ENCODE data around the gene HPSE2.
"Not testable (repeated sequence)": the region's sequence is repeated elsewhere in the genome, so short reads cannot be mapped to it uniquely, and the experiment has no call there.

HPSE2 gene

DNA sequence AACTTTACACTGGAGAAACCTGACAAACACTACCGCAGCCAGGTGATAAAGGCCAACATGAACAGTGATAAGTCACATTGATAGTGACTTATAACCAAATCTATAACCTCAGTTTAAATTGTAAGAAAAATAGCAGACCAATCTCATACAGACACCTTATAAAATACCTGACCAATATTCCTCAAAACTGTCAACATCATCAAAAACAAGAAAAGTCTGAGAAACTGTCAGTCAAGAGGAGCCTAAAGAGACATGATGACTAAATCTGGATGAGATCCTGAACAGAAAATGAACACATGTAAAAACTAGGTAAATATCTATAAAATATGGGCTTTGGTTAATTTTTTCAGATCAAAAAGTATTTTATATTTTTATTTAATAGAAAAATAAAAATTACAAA, 233.3 kb downstream of the HPSE2 start:
- DNase-seq = no peak

DNA sequence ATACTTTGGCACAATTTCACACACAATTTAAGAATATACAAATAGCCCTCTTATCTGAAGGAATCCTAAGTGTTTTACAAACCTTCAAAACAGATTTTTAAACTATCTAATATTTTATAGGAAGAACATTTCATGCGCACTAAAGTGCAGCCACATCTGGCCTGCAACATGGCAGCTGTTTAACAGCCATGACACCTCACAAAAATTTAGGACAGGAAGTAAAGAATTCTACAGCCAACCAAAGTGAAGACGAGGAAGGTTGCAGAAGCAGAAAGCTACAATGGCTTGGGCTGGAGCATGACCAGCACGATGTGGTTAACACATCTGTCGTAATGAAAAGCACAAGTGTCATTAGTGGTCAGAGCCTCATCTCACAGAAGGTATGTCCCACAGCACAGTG, 238.1 kb downstream of the HPSE2 start:
- no peak for DNase-seq

DNA sequence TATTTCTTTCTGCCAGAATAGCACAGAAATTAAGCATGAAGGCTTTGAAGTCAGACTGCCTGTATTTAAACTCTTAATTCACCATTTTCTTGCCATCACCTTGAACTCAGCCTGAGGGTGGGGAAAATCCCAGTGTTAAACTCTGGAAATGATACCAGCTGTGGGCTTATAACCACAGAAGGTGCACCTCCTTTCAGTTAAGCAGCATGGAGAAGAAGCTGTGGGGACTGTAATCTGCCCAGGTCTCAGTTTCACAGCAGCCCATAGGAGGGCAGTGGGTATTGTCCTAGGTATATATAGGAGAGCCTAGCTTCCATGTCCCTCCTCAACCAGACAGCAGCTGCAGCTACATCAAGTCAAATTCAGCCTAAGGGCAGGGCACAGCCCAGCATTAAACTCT, 241.6 kb downstream of the HPSE2 start:
- DNase-seq = no peak

DNA sequence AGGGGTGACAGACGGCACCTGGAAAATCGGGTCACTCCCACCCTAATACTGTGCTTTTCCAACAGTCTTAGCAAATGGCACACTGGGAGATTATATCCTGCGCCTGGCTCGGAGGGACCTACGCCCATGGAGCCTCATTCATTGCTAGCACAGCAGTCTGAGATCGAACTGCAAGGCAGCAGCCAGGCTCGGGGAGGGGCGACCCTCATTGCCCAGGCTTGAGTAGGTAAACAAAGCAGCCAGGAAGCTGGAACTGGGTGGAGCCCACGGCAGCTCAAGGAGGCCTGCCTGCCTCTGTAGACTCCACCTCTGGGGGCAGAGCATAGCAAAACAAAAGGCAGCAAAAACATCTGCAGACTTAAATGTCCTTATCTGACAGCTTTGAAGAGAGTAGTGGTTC, 251.9 kb downstream of the HPSE2 start:
- DNase-seq = not testable (repeated sequence)

DNA sequence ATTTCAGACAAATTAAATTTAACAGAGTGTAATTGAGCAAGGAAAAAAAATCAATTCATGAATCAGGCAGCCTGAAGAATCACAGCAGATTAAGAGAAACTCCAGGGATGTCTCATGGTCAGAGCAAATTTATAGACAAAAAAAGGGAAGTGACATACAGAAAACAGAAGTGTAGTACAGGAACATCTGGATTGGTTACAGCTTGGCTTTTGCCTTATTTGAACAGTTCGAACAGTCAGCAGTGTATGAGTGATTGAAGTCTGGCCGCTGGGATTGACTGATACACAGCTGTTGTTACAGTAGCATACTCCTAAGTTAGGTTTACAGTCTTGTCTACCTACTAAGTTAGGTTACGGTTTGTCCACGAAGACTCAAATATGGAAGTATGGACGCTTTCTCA, 255.3 kb downstream of the HPSE2 start:
- no peak for DNase-seq

DNA sequence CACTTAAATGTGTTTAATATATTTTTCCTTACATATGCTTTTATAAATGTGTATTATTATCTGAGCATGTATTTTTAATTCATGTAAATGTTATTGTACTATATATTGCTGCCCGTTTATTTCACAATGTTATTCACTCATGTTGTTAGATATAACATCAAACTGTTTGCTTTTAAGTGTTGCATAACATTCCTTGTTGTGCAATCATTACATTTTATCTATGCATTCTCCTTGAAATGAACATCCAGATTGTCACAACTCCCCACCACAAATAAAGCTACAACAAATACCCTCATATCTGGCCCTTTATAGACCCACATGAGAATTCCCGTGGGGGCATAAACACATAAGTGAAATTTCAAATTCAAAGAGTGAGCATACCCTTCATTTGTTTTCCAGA, 264.2 kb downstream of the HPSE2 start:
- no peak for DNase-seq

DNA sequence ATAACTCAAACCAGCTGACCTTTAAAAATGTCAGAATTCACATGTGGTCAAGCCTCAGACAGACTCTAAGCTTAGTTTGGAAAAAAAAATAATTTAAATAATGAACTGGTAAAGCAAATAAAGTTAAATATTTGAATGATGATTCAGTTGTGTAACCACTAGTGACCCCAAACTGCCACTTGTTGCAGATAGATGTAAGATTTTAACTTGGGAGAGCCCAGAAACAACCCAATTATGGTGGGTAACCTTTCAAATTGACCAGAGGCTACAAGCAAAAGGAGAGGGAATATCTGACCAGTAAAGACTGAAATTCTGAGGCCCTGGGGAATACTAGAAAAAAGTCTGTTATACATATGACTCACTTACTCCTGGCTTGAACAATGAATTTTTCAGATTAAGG, 268.1 kb downstream of the HPSE2 start:
- DNase-seq = no peak

DNA sequence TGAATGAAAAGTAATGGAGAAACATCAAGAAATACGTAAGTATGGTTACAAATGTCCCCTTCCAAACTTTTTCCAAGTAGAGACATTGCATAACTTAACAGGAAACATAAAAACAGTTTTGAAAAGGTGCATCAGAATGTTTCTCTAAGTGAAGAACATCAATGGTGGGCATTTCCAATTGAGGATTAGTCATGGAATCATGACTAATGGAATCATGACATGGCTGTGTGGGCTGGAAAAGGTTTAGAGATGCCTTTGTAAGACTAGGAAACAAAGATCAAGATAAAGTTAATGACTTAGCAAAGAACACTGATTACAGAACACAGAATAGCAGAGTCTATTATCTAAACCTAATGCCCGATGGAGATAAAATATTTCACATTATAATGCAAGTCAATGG, 272.0 kb downstream of the HPSE2 start:
- no peak for DNase-seq

DNA sequence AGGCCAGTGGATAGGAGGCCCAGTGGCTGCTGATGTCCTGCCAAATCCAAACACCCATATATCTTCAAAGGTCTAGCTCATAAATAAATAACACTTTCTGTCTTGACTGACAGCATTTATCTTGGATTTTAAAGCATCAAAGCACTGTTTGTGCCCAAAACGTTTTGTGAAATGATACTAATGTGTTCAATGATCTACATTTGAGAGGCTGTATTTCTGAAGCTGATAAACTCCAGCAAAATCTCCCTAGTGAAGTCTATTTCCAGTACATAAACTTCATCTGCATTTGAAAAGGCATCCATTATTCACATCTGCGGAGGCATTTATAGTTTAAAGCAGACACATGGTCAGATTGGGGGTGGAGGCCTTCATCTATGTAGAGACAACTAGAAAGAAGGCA, 276.3 kb downstream of the HPSE2 start:
- DNase-seq = no peak

DNA sequence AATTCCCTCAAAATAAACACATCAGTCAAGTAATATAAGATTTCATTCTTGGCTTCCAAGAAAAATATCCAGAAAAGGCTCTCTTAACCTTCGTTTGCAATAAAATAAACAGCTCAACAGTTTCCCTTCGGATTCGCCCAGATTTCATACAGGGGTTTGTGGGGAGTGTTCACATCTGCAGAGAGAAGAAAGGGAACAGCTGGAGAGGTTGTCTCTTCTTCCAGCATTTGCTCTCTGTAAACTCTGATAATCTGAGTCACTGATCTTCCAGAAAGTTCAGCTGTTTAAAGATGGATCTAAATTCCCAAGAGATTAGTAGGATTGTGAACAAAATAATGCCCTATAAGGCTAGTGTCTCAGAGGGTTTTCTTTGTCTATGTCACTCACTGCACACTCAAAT, 277.9 kb downstream of the HPSE2 start:
- no peak for DNase-seq

DNA sequence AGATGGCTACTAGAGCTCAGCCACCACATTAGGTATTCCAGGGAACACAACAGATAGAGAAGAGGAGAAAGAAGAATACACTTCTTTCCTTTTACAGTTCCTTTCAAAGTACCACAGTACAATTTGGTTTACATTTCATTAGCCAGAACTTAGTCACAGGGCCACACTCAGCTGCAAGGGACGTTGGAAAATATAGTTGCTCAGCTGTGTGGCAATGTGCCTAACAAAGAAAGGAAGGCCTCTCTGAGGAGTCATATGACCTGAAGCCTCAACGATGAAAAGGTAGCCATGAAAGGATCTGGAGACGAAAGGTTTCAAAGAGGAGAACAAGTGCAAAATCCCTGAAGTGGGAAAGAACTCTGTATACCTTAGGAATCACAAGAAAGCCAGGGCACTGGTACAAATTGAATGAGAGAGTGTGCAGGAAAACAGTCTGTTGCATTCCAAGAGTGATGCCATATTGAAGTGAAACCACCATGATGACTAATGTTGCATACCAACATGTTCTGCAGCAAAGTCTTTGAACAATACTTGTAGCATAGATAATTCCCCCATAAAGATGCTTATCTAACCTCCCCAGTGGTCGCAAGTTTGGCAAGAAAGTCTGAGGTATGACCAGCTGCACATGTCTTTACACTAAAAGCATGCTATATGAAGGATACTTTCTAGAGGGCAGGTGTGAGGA, 278.9 kb downstream of the HPSE2 start:
- DNase-seq = no peak

DNA sequence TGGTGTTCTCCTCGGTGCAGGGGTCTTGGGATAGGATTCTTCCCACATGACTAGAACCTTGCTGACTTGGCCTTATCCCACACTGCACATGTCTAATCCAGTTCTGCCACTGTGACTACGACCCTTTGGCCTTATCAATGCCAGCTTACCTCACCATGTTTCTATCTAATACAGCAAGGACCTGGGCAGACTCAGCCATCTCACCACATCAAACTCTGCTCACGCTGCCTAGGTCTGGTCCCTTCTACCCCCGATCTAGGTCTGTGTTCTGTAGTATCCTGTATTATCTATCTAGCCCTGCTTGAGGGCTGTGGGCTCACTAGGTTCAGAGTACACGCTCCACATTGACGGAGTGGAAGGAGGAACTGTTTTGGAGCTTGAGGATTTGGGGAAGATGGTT, 282.4 kb downstream of the HPSE2 start:
- no peak for DNase-seq

DNA sequence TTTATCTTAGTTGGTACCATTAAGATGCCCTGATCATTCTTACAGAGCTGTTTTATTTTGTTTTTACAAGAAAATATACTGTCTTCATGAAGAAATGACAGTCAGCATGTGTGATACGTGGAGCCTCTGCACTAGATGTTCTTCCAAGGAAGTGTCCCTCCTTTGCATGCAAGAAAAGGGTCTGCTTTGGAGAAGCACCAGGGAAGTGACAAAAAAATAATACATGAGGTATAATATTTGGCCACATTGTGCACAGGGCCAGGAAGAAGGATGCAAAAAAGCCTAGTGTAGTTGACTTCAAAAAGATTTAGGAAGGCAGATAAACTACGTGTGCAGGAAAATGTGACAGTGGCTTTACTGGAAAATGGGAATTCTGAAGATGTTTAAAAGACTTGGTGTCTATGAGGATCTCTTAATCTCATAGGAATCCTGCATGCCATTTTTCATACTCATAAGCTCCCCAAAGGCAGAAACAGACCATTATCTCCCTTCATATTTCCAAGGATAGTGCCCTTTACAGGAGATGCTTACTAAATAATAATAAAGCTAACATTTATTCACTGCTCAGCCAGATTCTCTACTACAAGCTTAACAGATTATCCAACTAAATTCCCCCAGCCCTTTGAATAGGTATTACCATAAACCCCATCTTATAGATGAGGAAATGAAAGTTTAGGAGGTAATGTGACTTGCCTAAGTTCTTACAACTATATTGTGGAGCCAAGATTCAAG, 284.2 kb downstream of the HPSE2 start:
- DNase-seq = no peak

DNA sequence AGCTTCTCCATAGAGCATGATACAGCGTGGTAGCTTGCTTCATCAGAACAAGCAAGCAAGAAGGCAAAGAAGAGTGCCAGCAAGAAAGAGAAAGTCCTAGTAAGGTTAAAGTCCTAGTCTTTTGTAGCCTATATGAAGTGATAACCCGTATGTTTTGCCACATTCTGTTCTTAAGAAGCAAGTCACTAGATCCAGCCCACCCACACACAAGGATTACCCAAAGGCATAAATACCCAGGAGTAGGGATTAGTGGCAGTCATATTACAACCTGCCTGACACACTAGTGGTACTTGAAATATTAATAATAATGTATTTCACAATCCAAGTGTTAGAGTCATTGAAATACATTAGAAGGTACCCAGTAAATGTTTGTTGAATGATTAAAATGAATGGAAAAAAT, 285.5 kb downstream of the HPSE2 start:
- no peak for DNase-seq

DNA sequence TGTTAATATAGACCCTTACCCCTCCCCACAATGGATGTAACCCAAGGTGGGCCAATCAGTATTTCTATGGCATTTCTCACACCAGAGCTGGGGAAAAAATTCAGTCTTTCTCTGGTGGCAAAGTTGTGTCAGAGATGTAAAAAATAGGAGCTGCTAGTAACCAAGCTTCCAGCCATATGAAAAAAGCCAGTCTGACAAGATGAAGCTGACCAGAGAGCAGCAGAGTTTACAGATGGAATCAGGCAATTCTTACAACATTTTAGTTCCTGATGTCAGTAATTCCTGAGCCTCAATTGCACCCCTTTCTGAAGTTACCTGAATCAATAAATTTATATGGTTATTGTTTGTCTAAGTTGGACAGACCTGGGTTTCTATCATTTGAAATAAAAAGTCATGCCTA, 286.3 kb downstream of the HPSE2 start:
- no peak for DNase-seq

DNA sequence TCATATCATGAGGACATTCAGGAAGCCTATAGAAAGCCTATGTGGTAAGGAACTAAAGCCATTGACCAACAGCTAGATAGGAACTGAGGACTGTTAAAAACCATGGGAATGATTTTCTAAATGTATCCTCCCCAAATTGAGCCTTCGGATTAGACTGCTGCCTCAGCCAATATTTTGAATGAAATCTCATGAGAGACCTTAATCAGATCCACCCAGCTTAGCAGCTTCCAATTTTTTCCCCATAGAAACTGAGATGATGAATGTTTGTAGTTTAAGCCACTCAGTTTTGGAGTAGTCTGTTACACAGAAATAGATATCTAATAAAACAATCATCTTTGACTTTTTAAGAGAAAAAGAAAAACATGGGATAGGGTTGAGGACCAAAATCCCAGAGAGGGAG, 292.0 kb downstream of the HPSE2 start:
- DNase-seq = no peak

DNA sequence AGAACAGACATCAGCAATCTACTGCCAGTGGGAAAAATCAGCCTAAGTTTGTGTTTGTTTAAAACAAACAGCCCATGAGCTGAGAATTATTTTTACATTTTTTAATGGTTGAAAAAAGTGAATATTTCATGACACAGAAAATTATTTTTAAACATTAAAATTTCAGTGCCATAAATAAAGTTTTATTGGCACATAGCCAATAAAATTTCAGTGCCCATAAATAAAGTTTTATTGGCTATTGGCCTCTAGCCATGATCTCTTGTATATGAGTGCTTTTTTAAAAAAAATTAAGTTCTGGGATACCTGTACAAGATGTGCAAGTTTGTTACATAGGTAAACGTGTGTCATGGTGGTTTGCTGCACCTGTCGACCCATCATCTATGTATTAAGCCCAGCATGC, 305.9 kb downstream of the HPSE2 start:
- DNase-seq = no peak

DNA sequence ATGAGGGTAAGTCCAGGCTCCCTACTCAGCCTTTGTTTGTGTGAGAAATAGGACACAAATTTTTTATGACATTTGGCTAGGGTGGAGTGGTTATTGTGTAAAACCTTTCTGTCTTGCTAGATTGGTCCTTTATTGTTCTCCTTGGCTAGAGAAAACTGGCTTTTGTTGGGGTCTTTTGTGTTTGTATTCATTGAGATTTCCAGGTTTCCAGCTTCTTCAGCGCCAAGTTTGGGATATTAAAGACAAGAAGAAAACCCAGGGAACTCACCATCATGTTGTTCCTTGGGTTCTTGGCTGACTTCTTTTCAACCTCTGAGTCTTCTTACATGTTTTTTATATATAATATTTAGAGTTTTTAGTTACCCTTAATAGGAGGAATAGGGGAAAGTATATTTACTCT, 310.0 kb downstream of the HPSE2 start:
- DNase-seq = no peak

DNA sequence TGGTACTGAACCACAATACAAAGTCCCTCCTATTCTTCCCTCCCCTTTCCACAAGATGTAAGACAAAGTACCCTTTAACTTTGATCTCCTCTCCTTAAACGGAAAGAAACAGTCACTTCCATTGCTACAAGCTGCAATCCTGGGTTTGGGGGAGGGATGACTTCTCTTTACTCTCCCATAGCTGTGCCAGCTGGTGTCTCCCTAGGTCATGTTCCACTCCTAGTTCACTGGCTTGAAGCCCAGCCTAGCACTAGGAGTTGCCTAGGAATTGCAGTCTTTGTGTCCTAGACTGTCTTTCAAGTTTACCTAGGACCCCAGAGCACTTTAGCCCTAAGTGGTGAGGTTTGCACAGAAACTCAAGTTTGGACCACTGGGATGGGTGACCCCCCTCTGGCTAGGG, 311.1 kb downstream of the HPSE2 start:
- no peak for DNase-seq

DNA sequence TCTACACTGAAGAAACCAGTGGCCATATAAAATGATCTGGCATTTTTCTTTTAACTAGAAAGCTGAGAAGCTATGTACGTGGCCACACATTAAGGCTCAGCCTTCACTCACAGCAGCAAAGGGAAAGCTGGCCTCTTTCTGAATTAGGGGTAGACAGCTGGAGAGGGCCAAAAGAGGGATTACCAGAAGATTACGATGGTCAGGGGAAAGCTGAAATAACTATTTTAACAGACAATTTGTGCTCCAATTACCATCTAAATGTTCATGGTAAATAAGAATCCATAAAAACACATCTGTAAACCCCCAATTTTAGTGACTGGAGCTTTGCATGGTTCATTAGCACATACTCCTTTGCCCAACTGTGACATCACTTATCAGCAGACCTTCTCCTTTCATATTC, 314.3 kb downstream of the HPSE2 start:
- DNase-seq = no peak

DNA sequence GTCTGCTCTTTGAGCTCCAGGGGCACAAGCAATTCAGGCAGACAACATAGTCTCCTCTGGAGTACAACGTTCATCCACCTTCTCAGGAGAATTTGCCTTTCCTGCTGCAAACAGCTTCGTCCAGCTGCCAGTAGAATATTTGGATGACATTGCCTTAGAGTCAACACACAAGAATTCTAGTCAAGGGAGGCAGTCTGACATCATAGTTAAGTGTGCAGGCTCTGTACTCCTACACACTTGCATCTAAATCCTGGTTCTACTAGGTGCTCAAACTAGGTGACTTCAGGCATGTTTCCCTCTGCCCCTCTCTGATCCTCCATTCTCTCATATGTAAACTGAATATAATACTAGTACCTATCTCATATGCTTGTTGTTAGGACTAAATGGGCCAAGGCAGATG, 314.8 kb downstream of the HPSE2 start:
- no peak for DNase-seq

DNA sequence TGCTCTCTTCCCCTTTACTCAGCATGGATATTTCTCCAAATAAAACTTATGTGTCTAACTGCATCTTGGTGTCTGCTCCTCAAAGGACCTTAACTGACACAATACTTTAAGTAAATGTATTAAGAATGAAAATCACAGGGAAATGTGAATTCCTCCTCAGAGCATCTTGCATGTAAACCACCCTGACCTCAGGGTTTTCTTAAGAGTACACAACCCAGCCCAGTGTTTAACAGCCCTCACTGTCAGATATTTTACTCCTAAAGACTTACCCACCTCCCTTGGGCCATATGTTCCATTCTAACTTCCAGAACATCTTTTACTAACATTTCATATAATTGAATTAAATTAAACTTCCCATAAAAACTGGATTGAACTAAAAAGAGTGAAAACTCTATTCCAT, 315.3 kb downstream of the HPSE2 start:
- DNase-seq = no peak

DNA sequence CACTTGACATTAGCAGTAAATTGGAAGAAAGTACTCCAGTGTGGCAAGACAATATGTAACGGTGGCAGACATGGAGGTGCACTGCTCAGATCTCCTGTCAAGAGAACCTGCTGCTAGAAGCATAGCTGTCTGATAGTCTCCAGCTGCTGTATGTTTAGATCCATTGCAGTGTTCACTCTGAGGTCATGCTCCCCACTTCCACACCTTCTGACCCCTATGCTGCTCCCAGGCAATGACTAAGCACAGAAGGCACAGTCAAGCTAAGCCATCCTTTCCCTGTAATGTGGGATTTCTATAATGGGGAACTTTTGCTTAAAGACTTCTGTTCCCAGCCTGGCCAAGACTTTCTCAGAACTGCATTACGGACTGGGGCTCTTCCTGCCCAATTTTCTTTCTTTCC, 315.8 kb downstream of the HPSE2 start:
- DNase-seq = no peak

DNA sequence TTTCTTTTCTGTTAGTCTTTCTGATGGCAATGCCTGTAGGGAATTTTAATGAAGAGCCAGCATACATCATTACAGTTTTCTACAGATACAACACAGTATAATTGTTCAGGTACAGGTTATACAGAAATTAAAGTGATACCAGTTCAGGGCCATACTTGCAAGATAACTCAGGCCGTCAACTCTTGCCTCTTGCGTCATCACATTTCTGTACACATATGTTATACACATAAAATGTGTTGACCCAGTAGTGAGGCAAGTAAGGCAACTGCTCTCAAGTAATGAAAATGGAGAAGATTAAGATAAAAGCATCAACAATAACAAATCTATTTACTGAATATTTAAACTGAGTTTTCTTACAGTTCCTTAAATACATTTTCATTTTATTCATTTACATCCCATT, 317.8 kb downstream of the HPSE2 start:
- DNase-seq = no peak

DNA sequence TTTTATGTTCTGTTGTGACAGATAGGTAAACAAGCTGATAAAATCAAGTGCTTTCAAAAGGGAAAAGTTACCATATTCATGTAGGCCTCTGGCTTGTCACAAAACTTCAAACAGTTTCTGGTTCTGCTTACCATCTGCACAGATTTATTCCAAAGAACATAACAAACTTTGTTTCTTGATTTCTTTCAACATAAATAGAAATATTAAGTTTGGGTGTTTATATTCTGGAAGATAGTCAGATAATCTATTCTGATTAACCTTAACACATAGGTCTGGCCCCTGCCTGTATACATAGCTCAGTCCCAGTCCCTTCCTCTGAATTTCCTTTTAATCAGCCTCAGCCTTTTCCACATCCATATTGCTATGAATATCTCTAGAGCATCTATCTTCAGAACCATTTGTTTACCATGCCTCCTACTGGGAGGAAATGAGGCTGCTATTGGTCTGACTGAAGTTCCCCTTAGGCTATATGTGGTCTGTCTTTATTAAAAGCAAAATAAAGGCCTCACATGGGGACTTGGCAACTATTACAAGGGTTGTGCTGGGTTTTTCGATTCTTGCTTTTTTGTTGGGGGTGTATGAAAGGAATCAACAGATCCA, 319.0 kb downstream of the HPSE2 start:
- DNase-seq = no peak
